ENCODE data around the gene MMP3. TPM values are rescaled to one million over a fixed set of nuclear protein-coding genes. Genes with fewer than 3 reads are reported as not detected.
A peak's percentile ranks its signal among the peaks of the same experiment; 100 is the strongest.
"Not testable (repeated sequence)": the region's sequence is repeated elsewhere in the genome, so short reads cannot be mapped to it uniquely, and the experiment has no call there.

MMP3 gene
- polyA plus RNA-seq (2013, experiment 1 of 2), result not detected
- not detected for polyA plus RNA-seq (2013, experiment 2 of 2)

- 92 to 96% methylated on average over 4 of the region's 4 CpGs for WGBS, 2 experiments (ENCODE audit: insufficient coverage in 2 of 2)
- no peak within 1 kb of the TSS for H3K27ac ChIP-seq (ENCODE audit: low read depth, low read length, severe bottlenecking)
Observed at GRCh38 chr11:102843489-102843888, at the start of gene MMP3. MMP3 (minus strand) TSS chr11:102843609; CDS start chr11:102843546, 63 bp downstream.

GRCh38 chr11:102891736-102892135 lies 48.3 kb upstream of the MMP3 start:
- H3K4me1 ChIP-seq (ENCODE audit: control insufficient read depth, insufficient read depth, low read length, poor library complexity, severe bottlenecking), result no peaks in the 10 kb centered on the region
- H3K36me3 ChIP-seq (ENCODE audit: control insufficient read depth, insufficient read depth, low read length), result no peaks in the 10 kb centered on the region
- H3K27ac ChIP-seq (ENCODE audit: low read depth, low read length, severe bottlenecking), result no peak overlapping the region
- H3K4me3 ChIP-seq (ENCODE audit: extremely low read depth, insufficient read depth, low read length, poor library complexity, severe bottlenecking), result no peak overlapping the region
- WGBS, 2 experiments (ENCODE audit: insufficient coverage in 2 of 2), result no CpG with 5 or more reads among the region's 1 CpG
- H3K9me3 ChIP-seq (ENCODE audit: control insufficient read depth, low read length), result no peaks in the 10 kb centered on the region

More at GRCh38 chr11:102843489-102843888, at the start of gene MMP3:
- peaks cover 5% of the 10 kb centered on the region for H3K4me1 ChIP-seq (ENCODE audit: control insufficient read depth, insufficient read depth, low read length, poor library complexity, severe bottlenecking)
- H3K4me3 ChIP-seq (ENCODE audit: extremely low read depth, insufficient read depth, low read length, poor library complexity, severe bottlenecking), result no peak within 1 kb of the TSS
- no peaks in the 10 kb centered on the region for H3K9me3 ChIP-seq (ENCODE audit: control insufficient read depth, low read length)
- no peaks in the 10 kb centered on the region for H3K36me3 ChIP-seq (ENCODE audit: control insufficient read depth, insufficient read depth, low read length)

GRCh38 chr11:102886999-102887398 lies 43.6 kb upstream of the MMP3 start:
- no peaks in the 10 kb centered on the region for H3K9me3 ChIP-seq (ENCODE audit: control insufficient read depth, low read length)
- H3K27ac ChIP-seq (ENCODE audit: low read depth, low read length, severe bottlenecking), result no peak overlapping the region
- no peaks in the 10 kb centered on the region for H3K4me1 ChIP-seq (ENCODE audit: control insufficient read depth, insufficient read depth, low read length, poor library complexity, severe bottlenecking)
- no peak overlapping the region for H3K4me3 ChIP-seq (ENCODE audit: extremely low read depth, insufficient read depth, low read length, poor library complexity, severe bottlenecking)
- WGBS, 2 experiments (ENCODE audit: insufficient coverage in 2 of 2), result 91 to 97% methylated on average over 5 to 6 of the region's 6 CpGs
- no peaks in the 10 kb centered on the region for H3K36me3 ChIP-seq (ENCODE audit: control insufficient read depth, insufficient read depth, low read length)

GRCh38 chr11:102883141-102883540 lies 39.7 kb upstream of the MMP3 start:
- 94 to 100% methylated on average over 2 of the region's 3 CpGs for WGBS, 2 experiments (ENCODE audit: insufficient coverage in 2 of 2)
- no peaks in the 10 kb centered on the region for H3K36me3 ChIP-seq (ENCODE audit: control insufficient read depth, insufficient read depth, low read length)
- no peaks in the 10 kb centered on the region for H3K4me1 ChIP-seq (ENCODE audit: control insufficient read depth, insufficient read depth, low read length, poor library complexity, severe bottlenecking)
- no peaks in the 10 kb centered on the region for H3K9me3 ChIP-seq (ENCODE audit: control insufficient read depth, low read length)
- H3K4me3 ChIP-seq (ENCODE audit: extremely low read depth, insufficient read depth, low read length, poor library complexity, severe bottlenecking), result no peak overlapping the region
- no peak overlapping the region for H3K27ac ChIP-seq (ENCODE audit: low read depth, low read length, severe bottlenecking)

GRCh38 chr11:102882389-102883024 lies 39.1 kb upstream of the MMP3 start:
- H3K4me3 ChIP-seq (ENCODE audit: extremely low read depth, insufficient read depth, low read length, poor library complexity, severe bottlenecking), result no peak overlapping the region
- H3K36me3 ChIP-seq (ENCODE audit: control insufficient read depth, insufficient read depth, low read length), result no peaks in the 10 kb centered on the region
- WGBS, 2 experiments (ENCODE audit: insufficient coverage in 2 of 2), result 100% methylated on average over 2 of the region's 4 CpGs
- no peak overlapping the region for H3K27ac ChIP-seq (ENCODE audit: low read depth, low read length, severe bottlenecking)
- no peaks in the 10 kb centered on the region for H3K9me3 ChIP-seq (ENCODE audit: control insufficient read depth, low read length)
- no peaks in the 10 kb centered on the region for H3K4me1 ChIP-seq (ENCODE audit: control insufficient read depth, insufficient read depth, low read length, poor library complexity, severe bottlenecking)

GRCh38 chr11:102879801-102880200 lies 36.4 kb upstream of the MMP3 start:
- Histone ChIP-seq H3K36me3 (ENCODE audit: control insufficient read depth, insufficient read depth, low read length) (no peaks in the 10 kb centered on the region), H3K27ac (ENCODE audit: low read depth, low read length, severe bottlenecking) (no peak overlapping the region), H3K4me3 (ENCODE audit: extremely low read depth, insufficient read depth, low read length, poor library complexity, severe bottlenecking) (no peak overlapping the region), H3K9me3 (ENCODE audit: control insufficient read depth, low read length) (no peaks in the 10 kb centered on the region), H3K4me1 (ENCODE audit: control insufficient read depth, insufficient read depth, low read length, poor library complexity, severe bottlenecking) (no peaks in the 10 kb centered on the region)
- WGBS, 2 experiments (ENCODE audit: insufficient coverage in 2 of 2), result 92 to 94% methylated on average over 5 of the region's 5 CpGs

- Histone ChIP-seq H3K4me3 (ENCODE audit: extremely low read depth, insufficient read depth, low read length, poor library complexity, severe bottlenecking) (no peak overlapping the region), H3K9me3 (ENCODE audit: control insufficient read depth, low read length) (no peaks in the 10 kb centered on the region), H3K27ac (ENCODE audit: low read depth, low read length, severe bottlenecking) (no peak overlapping the region), H3K36me3 (ENCODE audit: control insufficient read depth, insufficient read depth, low read length) (no peaks in the 10 kb centered on the region), H3K4me1 (ENCODE audit: control insufficient read depth, insufficient read depth, low read length, poor library complexity, severe bottlenecking) (no peaks in the 10 kb centered on the region)
- WGBS, 2 experiments (ENCODE audit: insufficient coverage in 2 of 2), result 95 to 100% methylated on average over 2 of the region's 2 CpGs
Observed at GRCh38 chr11:102878595-102878994, 35.2 kb upstream of the MMP3 start.

GRCh38 chr11:102874852-102875251 lies 31.4 kb upstream of the MMP3 start, which contains the start of gene MMP12:
MMP12 (minus strand) TSS chr11:102874982; CDS start chr11:102874937, 45 bp downstream.
- Histone ChIP-seq H3K9me3 (ENCODE audit: control insufficient read depth, low read length) (no peaks in the 10 kb centered on the region), H3K36me3 (ENCODE audit: control insufficient read depth, insufficient read depth, low read length) (no peaks in the 10 kb centered on the region), H3K4me1 (ENCODE audit: control insufficient read depth, insufficient read depth, low read length, poor library complexity, severe bottlenecking) (no peaks in the 10 kb centered on the region), H3K4me3 (ENCODE audit: extremely low read depth, insufficient read depth, low read length, poor library complexity, severe bottlenecking) (no peak within 1 kb of the TSS), H3K27ac (ENCODE audit: low read depth, low read length, severe bottlenecking) (no peak within 1 kb of the TSS)
- WGBS, 2 experiments (ENCODE audit: insufficient coverage in 2 of 2), result 71 to 81% methylated on average over 2 of the region's 4 CpGs

GRCh38 chr11:102869354-102869964 lies 26.1 kb upstream of the MMP3 start:
- H3K36me3 ChIP-seq (ENCODE audit: control insufficient read depth, insufficient read depth, low read length); H3K4me3 ChIP-seq (ENCODE audit: extremely low read depth, insufficient read depth, low read length, poor library complexity, severe bottlenecking); H3K4me1 ChIP-seq (ENCODE audit: control insufficient read depth, insufficient read depth, low read length, poor library complexity, severe bottlenecking); H3K9me3 ChIP-seq (ENCODE audit: control insufficient read depth, low read length); H3K27ac ChIP-seq (ENCODE audit: low read depth, low read length, severe bottlenecking): not testable (repeated sequence)
- WGBS, 2 experiments (ENCODE audit: insufficient coverage in 2 of 2), result 91 to 96% methylated on average over 4 of the region's 8 CpGs

GRCh38 chr11:102868339-102868738 lies 24.9 kb upstream of the MMP3 start:
- Histone ChIP-seq H3K36me3 (ENCODE audit: control insufficient read depth, insufficient read depth, low read length) (no peaks in the 10 kb centered on the region), H3K4me3 (ENCODE audit: extremely low read depth, insufficient read depth, low read length, poor library complexity, severe bottlenecking) (no peak overlapping the region), H3K27ac (ENCODE audit: low read depth, low read length, severe bottlenecking) (no peak overlapping the region), H3K4me1 (ENCODE audit: control insufficient read depth, insufficient read depth, low read length, poor library complexity, severe bottlenecking) (no peaks in the 10 kb centered on the region), H3K9me3 (ENCODE audit: control insufficient read depth, low read length) (no peaks in the 10 kb centered on the region)
- WGBS, 2 experiments (ENCODE audit: insufficient coverage in 2 of 2), result no CpG with 5 or more reads among the region's 3 CpGs

GRCh38 chr11:102864724-102865123 lies 21.3 kb upstream of the MMP3 start:
- Histone ChIP-seq H3K27ac (ENCODE audit: low read depth, low read length, severe bottlenecking) (peak overlapping the region; percentile 44), H3K4me1 (ENCODE audit: control insufficient read depth, insufficient read depth, low read length, poor library complexity, severe bottlenecking) (no peaks in the 10 kb centered on the region), H3K36me3 (ENCODE audit: control insufficient read depth, insufficient read depth, low read length) (no peaks in the 10 kb centered on the region), H3K4me3 (ENCODE audit: extremely low read depth, insufficient read depth, low read length, poor library complexity, severe bottlenecking) (no peak overlapping the region), H3K9me3 (ENCODE audit: control insufficient read depth, low read length) (no peaks in the 10 kb centered on the region)
- no CpG with 5 or more reads among the region's 1 CpG for WGBS, 2 experiments (ENCODE audit: insufficient coverage in 2 of 2)
